Inflammatory macrophage (primary cell): Measurements from ENCODE around the gene MAFG.
A peak's percentile ranks its signal among the peaks of the same experiment; 100 is the strongest.

Experiments
- DNase-seq, 2 donors: peaks; one replicate each; pipeline ENCODE4 v3.0.0-alpha.2; 2020 to 2022

The MAFG gene

DNA sequence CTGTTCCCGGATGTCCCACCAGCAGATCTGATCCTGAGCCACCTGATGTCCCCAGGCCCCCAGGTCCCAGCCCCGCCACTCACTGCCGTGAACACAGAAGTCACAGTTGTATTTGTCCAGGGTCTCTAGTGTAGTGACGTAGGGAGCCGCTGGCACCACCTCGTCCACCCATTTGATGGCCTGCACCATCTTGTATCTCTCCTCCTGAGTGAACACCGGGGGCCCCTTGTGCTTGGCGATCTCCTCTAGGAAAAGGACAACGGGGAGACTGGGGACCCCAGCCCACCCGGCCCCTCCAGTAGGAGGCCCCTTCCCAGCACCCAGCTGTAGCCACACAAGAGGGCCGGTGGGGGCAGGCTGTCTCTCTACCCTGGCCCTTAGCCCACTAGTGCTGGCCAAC is 18.7 kb downstream of the MAFG start:
- no peak for DNase-seq

DNA sequence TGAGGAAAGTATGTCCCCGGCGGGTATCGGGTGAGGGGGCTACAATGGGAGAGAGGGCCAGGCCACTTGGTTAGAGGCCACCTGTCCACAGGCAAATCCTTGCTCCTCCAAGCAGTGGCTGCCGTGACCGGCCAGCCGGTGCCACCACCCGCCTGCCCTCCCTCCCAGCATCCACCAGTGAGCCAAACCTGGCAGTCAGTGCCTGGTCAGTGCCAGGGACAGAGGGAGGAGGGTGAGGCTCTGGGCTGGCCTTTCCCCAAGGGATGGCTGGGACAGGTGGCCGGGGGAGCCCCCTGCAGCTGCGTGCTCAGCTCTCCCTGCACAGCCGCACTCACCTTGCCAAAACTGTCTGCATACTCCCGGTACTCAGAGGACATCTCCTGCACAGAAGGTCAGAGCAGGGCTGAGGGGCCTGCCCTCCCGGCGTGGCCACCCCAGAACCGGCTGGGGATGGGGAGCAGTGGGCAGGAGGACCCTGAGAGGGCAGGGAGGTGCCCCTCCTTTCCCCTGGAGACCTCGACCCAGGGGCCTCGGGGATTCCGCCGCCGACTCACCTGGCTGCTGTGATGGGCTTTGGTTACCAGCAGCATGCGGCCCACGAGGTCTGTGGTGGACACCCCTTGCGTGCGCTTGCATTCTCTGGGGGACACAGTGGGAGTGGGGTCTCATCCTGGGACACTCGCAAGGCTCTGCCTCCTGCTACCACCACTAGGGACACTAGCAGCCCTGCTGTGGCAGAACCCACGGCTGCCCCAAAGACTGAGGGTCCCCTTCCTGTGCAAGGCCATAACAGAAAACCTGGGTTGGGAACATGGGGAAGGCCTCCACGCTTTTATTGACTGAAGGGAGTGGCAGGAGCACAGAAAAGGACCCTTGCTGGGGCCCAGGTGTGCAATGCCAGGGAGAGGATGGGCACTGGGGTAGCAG is 20.1 kb downstream of the MAFG start:
- no peak for DNase-seq

DNA sequence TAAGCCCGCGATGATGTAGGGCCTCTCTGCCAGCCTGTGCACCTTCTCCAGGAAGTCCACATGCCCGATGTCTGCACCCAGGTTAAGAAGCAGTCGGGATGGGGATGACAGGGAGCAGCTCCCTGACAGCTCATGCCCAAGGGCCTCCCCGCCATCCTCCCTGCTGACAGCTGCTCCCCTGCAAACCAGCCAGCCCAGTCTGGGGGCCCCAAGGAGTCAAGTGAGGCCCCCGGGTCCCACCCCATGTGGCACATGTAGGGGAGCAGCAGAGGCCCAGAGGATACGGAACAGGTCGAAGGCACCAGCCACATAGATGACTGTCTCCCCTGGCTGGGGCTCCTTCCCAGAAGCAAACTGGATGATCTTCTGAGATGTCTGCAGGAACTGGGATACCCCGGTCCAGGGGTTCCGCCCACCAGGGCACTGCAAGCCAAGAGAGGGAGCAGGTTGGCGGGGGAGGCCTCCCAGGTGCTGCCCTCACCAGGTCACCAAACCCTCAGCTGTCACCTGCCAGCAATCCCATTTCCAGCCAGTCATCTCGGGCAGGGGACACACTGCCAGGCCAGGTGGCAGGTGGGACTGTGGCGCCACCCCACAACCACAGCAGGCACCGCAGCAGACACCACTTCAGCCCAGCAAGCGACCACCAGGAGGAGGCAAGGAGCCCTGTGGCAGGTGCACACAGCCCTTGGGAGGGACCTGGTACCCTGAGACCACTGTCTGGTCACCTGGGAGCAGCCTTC is 20.9 kb downstream of the MAFG start:
- no peak for DNase-seq

GRCh38 chr17:81905993-81906392 is 21.5 kb downstream of the MAFG start:
- no peak for DNase-seq

GRCh38 chr17:81905424-81905875 is 22.1 kb downstream of the MAFG start:
- no peak for DNase-seq

GRCh38 chr17:81904600-81905423 is 22.7 kb downstream of the MAFG start:
- DNase-seq = no peak

GRCh38 chr17:81903896-81904599 is 23.5 kb downstream of the MAFG start:
- no peak for DNase-seq

GRCh38 chr17:81903415-81903831 is 24.1 kb downstream of the MAFG start:
- no peak for DNase-seq

GRCh38 chr17:81902653-81903414 is 24.7 kb downstream of the MAFG start:
- no peak for DNase-seq

DNA sequence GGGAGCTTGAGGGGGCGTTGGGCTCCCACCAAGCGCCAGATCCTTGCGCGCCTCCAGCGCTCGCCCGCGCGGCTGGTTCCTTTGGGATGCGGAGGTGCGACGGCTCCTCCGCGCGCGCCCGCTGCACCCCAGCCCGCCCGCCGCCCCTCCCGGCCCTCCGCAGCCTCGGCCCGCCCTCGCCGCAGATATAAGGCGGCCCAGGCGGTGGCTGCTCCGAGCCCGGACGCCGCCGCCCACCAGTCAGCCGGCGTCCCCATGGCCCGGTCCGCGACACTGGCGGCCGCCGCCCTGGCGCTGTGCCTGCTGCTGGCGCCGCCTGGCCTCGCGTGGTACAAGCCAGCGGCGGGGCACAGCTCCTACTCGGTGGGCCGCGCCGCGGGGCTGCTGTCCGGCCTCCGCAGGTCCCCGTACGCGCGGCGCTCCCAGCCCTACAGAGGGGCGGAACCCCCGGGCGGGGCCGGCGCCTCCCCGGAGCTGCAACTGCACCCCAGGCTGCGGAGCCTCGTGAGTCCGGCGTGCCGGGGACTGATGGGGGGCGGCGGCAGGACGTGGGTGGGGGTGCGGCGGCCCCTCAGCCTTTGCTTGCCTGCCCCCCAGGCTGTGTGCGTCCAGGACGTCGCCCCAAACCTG is 25.4 kb downstream of the MAFG start, which contains the start of gene NPB:
Gene NPB (plus strand): TSS at position 216 of the 630 bp plus-strand sequence. CDS start 40 bp downstream, at position 256.
- DNase-seq = peak in 1 of 2 donors; percentile 43

DNA sequence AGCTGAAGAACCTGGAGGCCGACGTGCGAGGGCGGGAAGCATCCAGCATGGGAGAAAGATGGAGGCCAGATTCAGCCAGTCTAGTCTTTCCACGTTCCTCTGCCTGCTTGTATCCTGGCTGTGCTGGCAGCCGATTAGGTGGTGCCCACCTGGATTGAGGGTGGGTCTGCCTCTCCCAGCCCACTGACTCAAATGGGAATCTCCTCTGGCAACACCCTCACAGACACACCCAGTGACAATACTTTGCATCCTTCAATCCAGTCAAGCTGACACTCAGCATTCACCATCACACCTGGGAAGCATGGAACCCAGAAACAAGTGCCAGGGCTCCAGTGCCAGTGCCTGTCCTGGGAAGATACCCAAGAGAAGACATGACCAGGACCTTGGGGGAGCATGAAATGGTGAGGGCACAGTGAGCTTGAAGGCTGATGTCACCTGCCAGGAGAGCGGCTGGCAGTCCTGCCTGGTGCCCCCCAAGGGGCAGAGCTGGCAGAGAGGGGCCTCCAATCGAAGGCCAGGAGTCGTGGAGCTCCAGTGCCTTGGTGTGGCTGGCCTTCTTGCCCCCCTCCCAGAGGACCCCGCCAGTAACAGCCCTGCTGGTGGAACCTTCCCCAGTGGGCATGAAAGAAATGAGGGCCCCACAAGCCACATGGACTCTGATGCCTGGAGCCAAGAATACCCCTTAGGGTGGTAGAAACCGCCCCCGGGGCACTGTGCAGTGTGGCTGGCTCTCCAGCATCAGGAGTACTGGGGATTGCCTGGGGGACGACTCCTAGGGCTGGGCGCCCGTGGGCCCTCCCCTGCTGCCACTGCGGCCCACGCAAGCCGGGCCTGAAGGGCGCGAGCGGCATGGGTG is 26.1 kb downstream of the MAFG start:
- DNase-seq = no peak

GRCh38 chr17:81900181-81900820 is 27.2 kb downstream of the MAFG start:
- DNase-seq = no peak

GRCh38 chr17:81899514-81900166 is 27.9 kb downstream of the MAFG start:
- no peak for DNase-seq

- no peak for DNase-seq
Measured at GRCh38 chr17:81898885-81899284, 28.6 kb downstream of the MAFG start.

DNA sequence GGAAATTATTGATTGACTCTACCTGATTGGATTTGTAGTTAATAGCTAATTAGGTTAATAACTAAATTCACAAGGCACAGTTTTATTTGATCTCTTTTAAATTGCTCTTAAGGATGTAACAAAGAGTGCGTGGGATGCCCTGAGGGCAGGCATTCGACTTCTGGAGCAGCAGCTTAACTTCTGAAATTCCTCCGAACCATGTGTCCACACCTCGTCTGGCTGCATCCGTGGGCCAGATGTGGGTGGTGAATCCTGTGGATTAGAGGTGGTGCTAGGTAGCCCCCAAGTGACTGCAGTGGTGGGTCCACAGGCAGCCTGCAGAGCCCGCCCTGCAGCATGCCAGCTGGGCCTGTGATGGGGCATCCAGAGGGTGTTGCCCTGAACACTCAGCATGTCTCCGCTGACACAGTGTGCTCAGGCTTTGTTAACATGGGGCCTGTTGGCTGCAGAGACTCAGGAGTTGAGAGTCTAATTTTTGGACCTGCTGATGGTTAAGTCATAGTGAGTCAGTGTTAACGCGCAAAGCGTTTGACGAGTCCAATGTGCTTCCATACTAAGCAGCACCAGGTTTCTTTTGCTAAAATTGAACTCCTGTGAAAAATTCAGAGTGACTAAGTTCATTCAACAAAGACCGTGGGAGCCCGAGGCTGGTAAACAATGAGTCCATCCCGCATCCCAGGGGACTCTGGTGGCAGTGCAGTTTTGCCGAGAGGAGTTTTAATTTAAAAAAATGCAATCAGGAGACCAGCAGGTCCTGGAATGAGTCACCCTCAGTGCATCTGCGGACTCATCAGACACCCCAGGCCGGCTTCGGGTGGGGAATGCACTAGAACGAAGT is 29.3 kb downstream of the MAFG start:
- DNase-seq = no peak

- no peak for DNase-seq
Measured at GRCh38 chr17:81895400-81895799, 32.1 kb downstream of the MAFG start.

DNA sequence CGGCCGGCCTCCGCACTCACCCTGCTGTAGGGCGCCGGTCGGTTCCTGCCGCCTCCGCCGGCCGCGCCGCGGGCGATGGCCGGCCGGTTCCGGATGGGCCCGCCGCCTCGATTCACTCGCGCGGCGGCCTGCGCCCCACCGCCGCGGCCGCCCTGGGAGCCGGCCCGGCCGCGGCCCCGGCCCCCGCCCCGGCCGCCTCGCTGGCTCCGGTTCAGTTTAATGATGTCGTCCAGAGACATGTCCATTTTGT is 36.3 kb downstream of the MAFG start:
- no peak for DNase-seq
